HepG2 (cell line): Measurements from ENCODE around the gene UBE2Q2. TPM values are rescaled to one million over a fixed set of nuclear protein-coding genes. Genes with fewer than 3 reads are reported as not detected.
A peak's percentile ranks its signal among the peaks of the same experiment; 100 is the strongest.

Experiments
- HOXA5 ChIP-seq: sonication (generic); formaldehyde crosslinking; IDR thresholded peaks from 2 replicates; pipeline ENCODE4 v1.4.0; 2020; ENCODE audit warnings: missing genetic modification reagents
- IKZF4 ChIP-seq: sonication (generic); formaldehyde crosslinking; IDR thresholded peaks from 2 replicates; pipeline ENCODE4 v1.5.1; 2020; ENCODE audit warnings: borderline replicate concordance, mild to moderate bottlenecking, low read depth, missing genetic modification reagents; ENCODE audit errors: not compliant biosample characterization
- KDM6A ChIP-seq: IDR thresholded peaks from 2 replicates; pipeline ENCODE4 v1.6.1; 2016; ENCODE audit warnings: low read depth
- MBNL3 ChIP-seq: fragments of 250-450 bp; sonication (Bioruptor Pico); conservative IDR thresholded peaks from 2 replicates; pipeline ENCODE4 v1.8.0; 2022; ENCODE audit warnings: mild to moderate bottlenecking, inconsistent platforms
- MXI1 ChIP-seq: IDR thresholded peaks from 3 replicates; pipeline ENCODE4 v1.6.1; 2012; ENCODE audit warnings: low read depth, low read length, inconsistent platforms, borderline replicate concordance
- PRDM10 ChIP-seq: sonication (generic); formaldehyde crosslinking; IDR thresholded peaks from 2 replicates; pipeline ENCODE4 v1.4.0; 2020; ENCODE audit warnings: low read depth, missing genetic modification reagents
- SNAI1 ChIP-seq: sonication (generic); formaldehyde crosslinking; IDR thresholded peaks from 2 replicates; pipeline ENCODE4 v1.5.0; 2020; ENCODE audit warnings: mild to moderate bottlenecking, missing genetic modification reagents, borderline replicate concordance
- SOX6 ChIP-seq, 2 experiments: fragments of 450-650 bp in 1 of 2; sonication (generic) in 1 of 2; formaldehyde crosslinking in 1 of 2; IDR thresholded peaks; 2 replicates each; pipeline versions ENCODE4 v1.4.0 to v1.6.1; 2017 to 2020; ENCODE audit warnings: antibody characterized with exemption in 1 of 2, mild to moderate bottlenecking in 1 of 2, missing genetic modification reagents in 1 of 2
- TOPORS ChIP-seq: sonication (generic); formaldehyde crosslinking; IDR thresholded peaks from 2 replicates; pipeline ENCODE4 v1.8.0; 2023; ENCODE audit warnings: mild to moderate bottlenecking, missing genetic modification reagents
- ZBTB10 ChIP-seq: sonication (generic); formaldehyde crosslinking; IDR thresholded peaks from 2 replicates; pipeline ENCODE4 v1.4.0; 2020; ENCODE audit warnings: missing genetic modification reagents, borderline replicate concordance
- ZFY ChIP-seq: sonication (generic); formaldehyde crosslinking; IDR thresholded peaks from 2 replicates; pipeline ENCODE4 v1.4.0; 2020; ENCODE audit warnings: missing genetic modification reagents
- ZHX1 ChIP-seq: sonication (generic); formaldehyde crosslinking; IDR thresholded peaks from 2 replicates; pipeline ENCODE4 v1.8.1; 2022; ENCODE audit warnings: low read depth, mild to moderate bottlenecking, missing genetic modification reagents
- ZNF484 ChIP-seq: sonication (generic); formaldehyde crosslinking; IDR thresholded peaks from 2 replicates; pipeline ENCODE4 v1.5.1; 2020; ENCODE audit warnings: mild to moderate bottlenecking, low read depth, missing genetic modification reagents, borderline replicate concordance
- ZNF615 ChIP-seq: sonication (generic); formaldehyde crosslinking; IDR thresholded peaks from 2 replicates; pipeline ENCODE4 v1.5.0; 2020; ENCODE audit warnings: mild to moderate bottlenecking, missing genetic modification reagents, borderline replicate concordance
- ZNF740 ChIP-seq: sonication (generic); formaldehyde crosslinking; IDR thresholded peaks from 2 replicates; pipeline ENCODE4 v1.4.0; 2020; ENCODE audit warnings: missing genetic modification reagents
- polyA plus RNA-seq, 8 experiments: library from polyadenylated mRNA; depleted of rRNA in 3 of 8; stranded (reverse) in 7 of 8; unstranded in 1 of 8; fragments of >200 nt; fragmentation: Illumina TruSeq in 4 of 8; extraction: Trizol in 4 of 8; gene quantifications; 2 replicates each; pipeline versions ENCODE4 v1.2.1 to v1.2.3, GENCODE V29; 2011 to 2016; ENCODE audit warnings: low read depth in 4 of 8, missing spikeins in 1 of 8, mixed read lengths in 1 of 8; ENCODE audit not compliant: insufficient read depth in 1 of 8
- total RNA-seq, 5 experiments: library from RNA; depleted of rRNA; stranded (reverse); fragments of >200 nt; fragmentation: Illumina TruSeq; extraction: Trizol; gene quantifications; 2 replicates each; pipeline ENCODE4 v1.2.3, GENCODE V29; 2016; ENCODE audit warnings: low read depth in 1 of 5

Gene UBE2Q2
- total and polyA plus RNA-seq, 2 of the 13 experiments (the other 11 are each of a cell fraction or from before 2014, with no cell fraction given), result 10.6 to 20.4 TPM

- peak; percentile 74 for TF ChIP-seq PRDM10 (CRISPR knock-in tag)
- TF ChIP-seq ZNF740 (CRISPR knock-in tag), result no peak
- TF ChIP-seq ZBTB10 (CRISPR knock-in tag), result peak; percentile 78
- no peak for TF ChIP-seq KDM6A (CRISPR knock-in tag)
- TF ChIP-seq ZFY (CRISPR knock-in tag), result peak; percentile 84; the same call in 1 of the 2 replicates
- TF ChIP-seq ZNF484 (CRISPR knock-in tag), result no peak
- TF ChIP-seq MXI1, result peak; percentile 84; the same call in 1 of the 3 replicates
- TF ChIP-seq ZHX1 (CRISPR knock-in tag), result no peak; the same call in none of the 2 replicates
- peak; percentile 61; the same call in 1 of the 2 replicates for TF ChIP-seq TOPORS (CRISPR knock-in tag)
- TF ChIP-seq SOX6 (IDR thresholded peaks at IDR 0.05), result no peak
- peak; percentile 65 for TF ChIP-seq SOX6 (CRISPR knock-in tag; IDR thresholded peaks at IDR 0.05)
- peak; percentile 88; the same call in 1 of the 2 replicates for TF ChIP-seq ZNF615 (CRISPR knock-in tag)
- 0 out of 2 replicates have a peak, but pooled peaks have one; percentile 46 for TF ChIP-seq SNAI1 (CRISPR knock-in tag)
- no peak for TF ChIP-seq IKZF4 (CRISPR knock-in tag)
- TF ChIP-seq HOXA5 (CRISPR knock-in tag), result peak; percentile 52; the same call in 1 of the 2 replicates
- TF ChIP-seq MBNL3 (CRISPR knock-in tag), result no peak
Observed at GRCh38 chr15:75903331-75904239, 60.3 kb downstream of the UBE2Q2 start, which contains the start of gene FBXO22 (continued).
